Smooth muscle cell (in vitro differentiated cells): ENCODE measurements around the gene MCU. TPM values are rescaled to one million over a fixed set of nuclear protein-coding genes. Genes with fewer than 3 reads are reported as not detected.
"Not testable (repeated sequence)": the region's sequence is repeated elsewhere in the genome, so short reads cannot be mapped to it uniquely, and the experiment has no call there.

Source experiments
- DNase-seq: peaks from one replicate; lab custom pipeline; 2025; ENCODE audit not compliant: unreplicated experiment; lab: John Stamatoyannopoulos, UW
- H2AFZ ChIP-seq: fragments of 200-600 bp; sonication (generic); 2 replicates; pipeline ENCODE4 v1.6.0; 2016; ENCODE audit warnings: antibody characterized with exemption, low read depth, mild to moderate bottlenecking
- H3F3A ChIP-seq: fragments of 200-600 bp; sonication (generic); 2 replicates; pipeline ENCODE4 v1.6.0; 2017; ENCODE audit warnings: antibody characterized with exemption, low read depth
- H3K27ac ChIP-seq: fragments of 200-600 bp; sonication (generic); 2 replicates; pipeline ENCODE4 v1.5.1; 2016; ENCODE audit warnings: low read depth, mild to moderate bottlenecking
- H3K27me3 ChIP-seq: fragments of 200-600 bp; sonication (generic); 2 replicates; pipeline ENCODE4 v1.6.1; 2016; ENCODE audit warnings: low read depth, mild to moderate bottlenecking
- H3K36me3 ChIP-seq: fragments of 200-600 bp; sonication (generic); 2 replicates; pipeline ENCODE4 v1.5.1; 2016; ENCODE audit warnings: low read depth
- H3K4me1 ChIP-seq: fragments of 200-600 bp; sonication (generic); 2 replicates; pipeline ENCODE4 v1.5.1; 2016; ENCODE audit warnings: low read depth
- H3K4me2 ChIP-seq: fragments of 200-600 bp; sonication (generic); 2 replicates; pipeline ENCODE4 v1.6.0; 2016; ENCODE audit warnings: mild to moderate bottlenecking
- H3K4me3 ChIP-seq: fragments of 200-600 bp; sonication (generic); 2 replicates; pipeline ENCODE4 v1.5.1; 2016; ENCODE audit warnings: mild to moderate bottlenecking
- H3K79me2 ChIP-seq: fragments of 200-600 bp; sonication (generic); 2 replicates; pipeline ENCODE4 v1.6.0; 2016; ENCODE audit warnings: low read depth, mild to moderate bottlenecking
- H3K9ac ChIP-seq: fragments of 200-600 bp; sonication (generic); 2 replicates; pipeline ENCODE4 v1.6.0; 2016; ENCODE audit warnings: low read depth
- H3K9me3 ChIP-seq: fragments of 200-600 bp; sonication (generic); replicated peaks from 2 replicates; pipeline ENCODE4 v1.5.1; 2016; ENCODE audit warnings: low read depth
- H4K20me1 ChIP-seq: fragments of 200-600 bp; sonication (generic); 2 replicates; pipeline ENCODE4 v1.6.0; 2016; ENCODE audit warnings: low read depth
- WGBS: methylation state at CpG from one replicate; pipeline ENCODE4 v1.1.7; 2016; ENCODE audit warnings: low lambda C conversion rate; 5-methylcytosine and 5-hydroxymethylcytosine counted together
- polyA plus RNA-seq: library from polyadenylated mRNA; unstranded; fragments of >200 nt; fragmentation: Nextera tagmentation; extraction: Ambion mirVana; gene quantifications from 2 replicates; pipeline ENCODE4 v1.2.1, GENCODE V29; 2016
- total RNA-seq: library from RNA; depleted of rRNA; stranded (reverse); fragments of >200 nt; gene quantifications from 2 replicates; pipeline ENCODE4 v1.2.3, GENCODE V29; 2014
- TF ChIP-seq, protein P1 (sequence below): fragments of 200-600 bp; sonication (generic); IDR thresholded peaks from 2 replicates; pipeline ENCODE4 v1.5.1; 2017; ENCODE audit warnings: borderline replicate concordance, mild to moderate bottlenecking, antibody characterized with exemption; ENCODE audit not compliant: insufficient read depth, poor library complexity, severe bottlenecking

MCU gene
- total and polyA plus RNA-seq, 2 experiments from 2014 or later = 15.4 to 30.4 TPM

DNA sequence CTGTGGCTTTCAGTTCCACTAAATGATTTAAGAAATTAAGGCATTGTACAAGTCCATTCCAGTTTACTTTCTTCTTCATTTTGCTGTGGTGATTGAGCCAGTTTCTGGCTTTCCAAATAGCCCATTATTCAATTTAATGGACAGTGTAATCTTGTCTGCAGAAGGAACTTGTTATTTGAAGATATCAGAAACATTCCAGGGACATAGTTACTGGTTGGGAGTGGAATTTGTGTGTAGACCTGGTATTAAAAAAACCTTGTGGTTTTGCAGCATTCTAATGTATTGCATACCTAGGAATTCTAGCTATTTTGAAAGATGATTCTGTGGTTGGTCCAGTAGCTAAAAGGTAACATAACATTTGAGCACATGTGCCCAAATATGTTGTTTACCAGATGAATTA, 72.2 kb downstream of the MCU start:
- H3K4me2 ChIP-seq = peak overlapping the region; percentile 49
- peaks cover 26% of the 10 kb centered on the region for H4K20me1 ChIP-seq
- TF ChIP-seq, protein P1, sequence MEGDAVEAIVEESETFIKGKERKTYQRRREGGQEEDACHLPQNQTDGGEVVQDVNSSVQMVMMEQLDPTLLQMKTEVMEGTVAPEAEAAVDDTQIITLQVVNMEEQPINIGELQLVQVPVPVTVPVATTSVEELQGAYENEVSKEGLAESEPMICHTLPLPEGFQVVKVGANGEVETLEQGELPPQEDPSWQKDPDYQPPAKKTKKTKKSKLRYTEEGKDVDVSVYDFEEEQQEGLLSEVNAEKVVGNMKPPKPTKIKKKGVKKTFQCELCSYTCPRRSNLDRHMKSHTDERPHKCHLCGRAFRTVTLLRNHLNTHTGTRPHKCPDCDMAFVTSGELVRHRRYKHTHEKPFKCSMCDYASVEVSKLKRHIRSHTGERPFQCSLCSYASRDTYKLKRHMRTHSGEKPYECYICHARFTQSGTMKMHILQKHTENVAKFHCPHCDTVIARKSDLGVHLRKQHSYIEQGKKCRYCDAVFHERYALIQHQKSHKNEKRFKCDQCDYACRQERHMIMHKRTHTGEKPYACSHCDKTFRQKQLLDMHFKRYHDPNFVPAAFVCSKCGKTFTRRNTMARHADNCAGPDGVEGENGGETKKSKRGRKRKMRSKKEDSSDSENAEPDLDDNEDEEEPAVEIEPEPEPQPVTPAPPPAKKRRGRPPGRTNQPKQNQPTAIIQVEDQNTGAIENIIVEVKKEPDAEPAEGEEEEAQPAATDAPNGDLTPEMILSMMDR = no peak
- H3K4me1 ChIP-seq = no peaks in the 10 kb centered on the region
- no peaks in the 10 kb centered on the region for H3K9me3 ChIP-seq
- H3K27me3 ChIP-seq = no peaks in the 10 kb centered on the region
- no peak for DNase-seq
- H2AFZ ChIP-seq = no peak overlapping the region
- H3K27ac ChIP-seq = peak overlapping the region; percentile 41
- no peaks in the 10 kb centered on the region for H3F3A ChIP-seq
- peaks cover 10% of the 10 kb centered on the region for H3K79me2 ChIP-seq
- H3K36me3 ChIP-seq = no peaks in the 10 kb centered on the region
- H3K4me3 ChIP-seq = no peak overlapping the region
- H3K9ac ChIP-seq = no peak overlapping the region

DNA sequence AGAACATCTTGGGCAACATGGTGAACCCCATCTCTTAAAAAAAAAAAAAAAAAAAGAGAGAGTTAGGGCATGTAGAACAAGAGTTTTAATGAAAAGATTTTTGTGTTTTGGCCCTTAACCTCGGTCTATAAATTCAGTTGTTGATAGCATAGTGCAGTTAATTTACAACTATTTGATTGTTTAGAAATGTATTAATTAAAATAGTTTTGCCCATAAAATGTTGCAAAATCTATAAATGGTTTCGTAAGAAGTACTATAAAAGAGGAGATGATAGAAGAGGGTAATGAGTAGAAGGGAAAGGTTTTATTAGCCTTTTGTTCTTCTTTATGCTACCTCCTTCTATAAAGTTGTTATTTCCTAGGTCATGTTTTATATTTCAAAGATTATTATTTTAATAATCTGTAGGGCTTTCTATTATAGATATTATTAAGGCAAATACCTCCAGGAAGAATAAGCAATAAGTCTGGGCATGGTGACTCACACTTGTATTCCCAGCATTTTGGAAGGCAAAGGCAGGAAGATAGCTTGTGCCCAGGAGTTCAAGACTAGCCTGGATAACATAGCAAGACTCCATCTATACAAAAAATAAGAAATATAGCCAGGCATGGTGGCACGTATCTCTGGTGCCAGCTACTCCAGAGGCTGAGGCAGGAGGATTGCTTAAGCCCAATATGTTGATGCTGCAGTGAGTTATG, 73.3 kb downstream of the MCU start:
- Histone ChIP-seq H3K27me3 (no peaks in the 10 kb centered on the region), H4K20me1 (peaks cover 26% of the 10 kb centered on the region), H3K4me2 (no peak overlapping the region), H3K9ac (no peak overlapping the region), H3K9me3 (no peaks in the 10 kb centered on the region), H3K27ac (no peak overlapping the region), H3K4me3 (no peak overlapping the region), H2AFZ (no peak overlapping the region), H3K36me3 (no peaks in the 10 kb centered on the region), H3K79me2 (peaks cover 10% of the 10 kb centered on the region), H3F3A (no peaks in the 10 kb centered on the region), H3K4me1 (no peaks in the 10 kb centered on the region)
- 96% methylated on average over 3 of the region's 3 CpGs for WGBS
- TF ChIP-seq, protein P1 = no peak
- no peak for DNase-seq

DNA sequence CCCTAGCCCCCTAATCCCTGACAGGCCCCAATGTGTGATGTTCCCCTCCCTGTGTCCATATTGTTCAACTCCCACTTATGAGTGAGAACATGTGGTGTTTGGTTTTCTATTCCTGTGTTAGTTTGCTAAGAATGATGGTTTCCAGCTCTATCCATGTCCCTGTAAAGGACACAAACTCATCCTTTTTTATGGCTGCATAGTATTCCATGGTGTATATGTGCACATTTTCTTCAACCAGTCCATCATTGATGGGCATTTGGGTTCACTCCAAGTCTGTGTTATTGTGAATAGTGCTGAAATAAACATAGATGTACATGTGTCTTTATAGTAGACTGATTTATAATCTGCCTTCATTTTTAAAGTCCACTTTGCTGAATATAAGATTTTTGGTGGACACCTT, 79.3 kb downstream of the MCU start:
- H3F3A ChIP-seq, H3K4me3 ChIP-seq, H3K27ac ChIP-seq, H4K20me1 ChIP-seq, H2AFZ ChIP-seq, H3K9ac ChIP-seq, H3K27me3 ChIP-seq, DNase-seq, H3K4me2 ChIP-seq, H3K9me3 ChIP-seq, H3K4me1 ChIP-seq, H3K36me3 ChIP-seq: not testable (repeated sequence)
- H3K79me2 ChIP-seq = peaks cover 10% of the 10 kb centered on the region

DNA sequence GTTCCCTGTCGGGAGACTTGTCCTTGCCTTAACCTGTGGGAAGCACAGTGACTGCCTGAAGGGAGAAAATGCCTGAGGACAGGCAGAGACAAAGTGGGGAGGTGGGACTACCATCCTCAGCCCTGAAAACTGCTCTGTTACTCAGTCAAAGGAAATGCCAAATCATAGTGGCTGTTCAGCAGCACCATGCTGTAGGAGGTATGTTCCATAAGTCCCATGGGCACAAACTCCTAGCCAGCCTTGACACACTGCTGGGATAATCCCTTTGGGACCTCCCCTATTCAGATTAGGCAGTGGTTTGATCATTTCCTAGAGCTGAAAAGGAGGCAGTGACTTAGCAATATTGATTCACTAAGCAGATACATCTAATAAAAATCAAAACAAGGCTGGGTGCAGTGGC, 80.1 kb downstream of the MCU start:
- Histone ChIP-seq H3K36me3 (no peaks in the 10 kb centered on the region), H3F3A (no peaks in the 10 kb centered on the region), H3K4me3 (no peak overlapping the region), H3K9me3 (no peaks in the 10 kb centered on the region), H3K9ac (no peak overlapping the region), H4K20me1 (no peaks in the 10 kb centered on the region), H2AFZ (no peak overlapping the region), H3K4me1 (no peaks in the 10 kb centered on the region), H3K79me2 (peaks cover 9% of the 10 kb centered on the region), H3K4me2 (no peak overlapping the region), H3K27me3 (no peaks in the 10 kb centered on the region), H3K27ac (no peak overlapping the region)
- 82% methylated on average over 1 of the region's 1 CpG for WGBS
- no peak for DNase-seq
- TF ChIP-seq, protein P1 = no peak
